HG03575 (cell line): ENCODE measurements around the gene ASB2.

Experiments used
- ATAC-seq: cut with Tn5 transposase; IDR thresholded peaks from one replicate; pipeline ENCODE4 v1.9.1; 2021; ENCODE audit not compliant: unreplicated experiment, insufficient number of reproducible peaks, low FRiP score; ENCODE audit errors: extremely low read depth

The ASB2 gene

DNA sequence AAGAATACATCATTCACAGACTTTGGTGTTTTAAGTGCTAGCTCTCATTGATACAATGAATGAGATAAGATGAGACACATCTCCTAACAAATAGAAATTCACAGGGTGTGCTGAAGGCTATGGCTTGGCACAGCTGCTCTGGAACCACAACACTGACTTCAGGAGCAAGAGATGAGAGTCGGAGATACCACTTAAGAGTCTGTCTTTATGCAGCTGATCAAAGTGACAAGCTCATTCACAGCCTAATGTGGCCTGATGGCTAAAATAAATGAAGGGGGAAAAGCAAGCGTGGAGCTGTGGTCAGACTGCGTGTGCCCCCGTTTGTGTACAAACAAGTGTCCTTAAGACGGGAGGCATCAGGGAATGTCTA lies 78.9 kb downstream of the ASB2 start:
- ATAC-seq: no peak

DNA sequence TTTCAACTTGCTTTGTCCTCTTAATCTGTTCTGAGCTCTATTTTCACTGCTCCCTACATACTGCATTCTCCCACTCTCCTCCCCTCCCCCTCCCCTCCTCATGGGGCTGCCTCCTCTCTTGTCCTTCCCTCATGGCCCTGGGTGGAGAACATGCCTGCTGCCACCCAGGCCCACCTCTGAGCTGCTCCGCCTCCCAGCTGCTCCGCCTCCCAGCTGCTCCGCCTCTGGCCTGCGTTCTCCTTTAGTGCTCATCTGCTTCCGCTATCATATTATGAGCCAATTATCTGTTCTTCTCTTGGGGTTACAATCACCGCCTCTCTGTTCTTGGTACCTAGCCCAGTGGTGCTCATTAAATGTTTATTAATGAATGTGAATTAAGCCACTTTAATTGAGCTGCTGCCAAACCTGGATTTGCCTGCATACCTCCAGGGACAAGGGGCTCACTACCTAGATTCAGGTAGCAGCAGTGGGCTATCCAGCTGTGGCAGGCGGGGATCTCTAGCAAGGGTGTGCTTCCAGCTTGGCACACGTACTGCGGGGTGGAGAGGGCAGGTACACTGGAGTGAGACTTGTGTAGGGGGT lies 81.3 kb downstream of the ASB2 start:
- no peak for ATAC-seq

DNA sequence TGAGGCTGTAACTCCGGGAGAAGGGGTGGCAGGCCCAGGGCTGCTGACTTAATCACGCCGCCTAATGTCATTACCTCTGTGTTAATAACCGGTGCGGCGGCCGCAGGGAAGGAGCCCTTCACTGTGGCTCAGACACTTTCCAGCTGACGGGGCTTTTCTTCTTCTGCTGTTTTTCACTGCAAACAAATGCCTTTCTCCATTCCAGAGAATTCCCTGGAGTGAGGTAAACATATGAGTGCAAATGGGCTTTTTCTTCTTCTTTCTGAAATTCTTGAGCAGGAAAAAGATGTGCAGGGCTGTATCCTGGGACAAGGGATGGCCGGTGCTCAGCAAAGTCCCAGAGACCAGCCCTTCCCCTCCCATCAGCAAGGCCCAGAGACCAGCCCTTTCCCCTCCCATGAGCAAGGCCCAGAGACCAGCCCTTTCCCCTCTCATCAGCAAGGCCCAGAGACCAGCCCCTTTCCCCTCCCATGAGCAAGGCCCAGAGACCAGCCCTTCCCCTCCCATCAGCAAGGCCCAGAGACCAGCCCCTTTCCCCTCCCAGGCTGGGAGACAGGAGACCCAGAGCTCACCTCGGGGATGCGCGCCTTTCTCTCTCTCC lies 82.6 kb downstream of the ASB2 start:
- ATAC-seq: no peak

GRCh38 chr14:93892923-93893558 lies 83.3 kb downstream of the ASB2 start:
- no peak for ATAC-seq

DNA sequence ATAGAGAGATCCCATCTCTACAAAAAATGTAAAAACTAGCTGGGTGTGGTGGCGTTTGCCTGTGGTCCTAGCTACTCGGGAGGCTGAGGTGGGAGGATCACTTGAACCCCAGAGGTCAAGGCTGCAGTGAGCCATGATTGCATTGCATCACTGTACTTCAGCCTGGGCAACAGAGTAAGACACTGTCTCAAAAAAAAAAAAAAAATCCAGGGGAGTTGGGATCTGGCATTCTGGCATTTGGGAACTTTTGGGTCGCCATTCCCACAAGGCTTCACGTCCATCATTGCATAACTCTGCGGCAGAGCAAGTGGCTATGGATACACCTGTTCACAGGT lies 83.9 kb downstream of the ASB2 start:
- ATAC-seq: no peak

- ATAC-seq: no peak
These were observed 84.4 kb downstream of the ASB2 start for GRCh38 chr14:93891756-93892504.

- ATAC-seq: no peak
These were observed 86.5 kb downstream of the ASB2 start for GRCh38 chr14:93889739-93890483.

- no peak for ATAC-seq
These were observed 87.4 kb downstream of the ASB2 start for GRCh38 chr14:93888995-93889394.

GRCh38 chr14:93884950-93885349 lies 91.4 kb downstream of the ASB2 start:
- no peak for ATAC-seq
